Measurements from ENCODE around the gene NAIP.
"Not testable (repeated sequence)": the region's sequence is repeated elsewhere in the genome, so short reads cannot be mapped to it uniquely, and the experiment has no call there.

NAIP gene

GRCh38 chr5:71025289-71025953, at the start of gene NAIP:
Gene NAIP (minus strand): TSS chr5:71025339. CDS start chr5:71012915, 12,424 bp downstream.
- not testable (repeated sequence) for DNase-seq

GRCh38 chr5:71067262-71067928, 42.3 kb upstream of the NAIP start, which contains the start of gene GTF2H2:
Gene GTF2H2 (minus strand): TSS chr5:71067676. CDS start chr5:71062763, 4,913 bp downstream.
- DNase-seq: not testable (repeated sequence)

DNA sequence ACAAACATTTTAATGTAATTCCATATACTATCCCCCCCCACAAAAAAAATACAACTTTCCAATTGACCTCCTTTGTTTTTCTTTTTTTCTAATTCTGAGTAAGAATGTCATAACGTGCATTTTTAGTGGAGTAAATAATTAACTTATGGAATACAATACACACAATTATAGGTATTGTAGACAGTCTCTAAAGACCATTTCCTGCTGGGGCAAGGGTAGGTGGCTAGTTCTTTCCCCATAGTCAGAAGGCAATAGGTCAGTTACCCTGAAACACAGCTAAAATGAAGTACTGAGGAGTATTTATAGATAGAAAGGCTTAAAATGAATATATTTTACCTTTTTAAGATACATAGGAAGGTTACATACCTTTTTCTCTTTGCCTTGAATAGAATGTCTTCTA, 36.2 kb upstream of the NAIP start:
- DNase-seq: not testable (repeated sequence)

- DNase-seq: not testable (repeated sequence)
Observed at GRCh38 chr5:71059426-71059825, 34.3 kb upstream of the NAIP start.

GRCh38 chr5:71044808-71045207, 19.7 kb upstream of the NAIP start:
- not testable (repeated sequence) for DNase-seq

- not testable (repeated sequence) for DNase-seq
Observed at GRCh38 chr5:71044128-71044527, 19.0 kb upstream of the NAIP start.

GRCh38 chr5:71031046-71031776, 6.1 kb upstream of the NAIP start:
- DNase-seq: not testable (repeated sequence)

GRCh38 chr5:71020643-71021042, 4.5 kb downstream of the NAIP start:
- DNase-seq: not testable (repeated sequence)

DNA sequence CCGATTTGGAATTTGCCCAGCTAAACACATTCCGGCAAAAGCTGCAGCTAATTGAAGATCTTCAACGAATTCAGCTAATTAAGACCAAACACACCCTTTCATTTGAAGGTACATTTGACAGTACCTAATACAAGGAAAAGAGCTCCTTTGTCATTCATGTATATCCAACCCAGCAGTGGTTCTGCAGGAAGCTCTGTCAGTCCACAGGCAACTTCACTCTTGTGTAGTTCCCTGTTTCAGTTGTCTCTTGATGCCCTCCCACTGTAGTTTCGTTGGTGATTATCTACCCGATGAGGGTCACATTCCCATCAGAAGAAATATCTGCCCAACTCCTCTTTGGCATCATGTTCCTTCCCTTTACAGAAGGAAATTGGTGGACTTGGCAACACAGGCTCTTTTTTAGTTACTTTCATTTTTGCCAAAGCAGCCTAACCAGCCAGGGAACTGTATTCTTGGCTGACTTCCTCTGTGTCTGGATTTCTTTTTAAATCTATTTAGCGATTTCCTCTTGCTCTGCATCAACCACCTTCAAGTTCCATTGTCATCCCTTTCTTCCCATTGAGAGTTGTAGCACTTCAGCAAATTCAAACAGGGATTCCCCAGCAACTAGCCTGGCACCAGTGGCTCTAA, 6.6 kb downstream of the NAIP start:
- not testable (repeated sequence) for DNase-seq

DNA sequence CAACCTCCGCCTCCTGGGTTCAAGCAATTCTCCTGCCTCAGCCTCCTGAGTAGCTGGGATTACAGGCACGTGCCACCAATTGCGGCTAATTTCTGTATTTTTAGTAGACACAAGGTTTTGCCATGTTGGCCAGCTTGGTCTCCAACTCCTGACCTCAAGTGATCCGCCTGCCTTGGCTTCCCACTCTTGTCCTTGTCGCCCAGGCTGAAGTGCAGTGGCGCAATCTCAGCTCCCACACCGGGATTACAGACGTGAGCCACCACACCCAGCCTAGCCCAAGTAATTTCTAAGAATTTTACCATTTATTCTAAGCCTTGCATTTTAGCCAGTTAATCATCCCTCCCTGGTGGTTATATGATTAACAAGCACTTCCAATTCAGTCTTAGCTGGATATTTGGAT, 11.0 kb downstream of the NAIP start:
- DNase-seq: no peak

DNA sequence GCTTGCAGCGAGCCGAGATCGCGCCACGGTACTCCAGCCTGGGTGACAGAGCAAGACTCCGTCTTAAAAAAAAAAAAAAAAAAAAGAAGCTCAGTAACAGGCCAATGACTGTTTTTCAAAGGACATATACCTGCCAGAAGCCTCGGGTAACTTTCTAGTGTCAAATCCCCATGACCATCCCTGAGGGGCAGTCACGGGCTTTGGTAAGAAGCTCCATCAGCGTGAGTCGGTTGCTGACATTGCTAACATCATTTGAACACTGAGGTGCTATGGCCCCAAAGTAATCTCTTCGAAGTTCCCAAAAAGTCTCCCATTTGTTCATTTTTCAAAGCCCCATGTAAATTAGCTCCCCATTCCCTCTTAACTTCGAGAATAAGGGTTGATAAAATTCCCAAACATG, 11.6 kb downstream of the NAIP start:
- no peak for DNase-seq

GRCh38 chr5:71011194-71011792, 13.8 kb downstream of the NAIP start:
- no peak for DNase-seq

- DNase-seq: not testable (repeated sequence)
Observed at GRCh38 chr5:71006983-71007382, 18.2 kb downstream of the NAIP start.

DNA sequence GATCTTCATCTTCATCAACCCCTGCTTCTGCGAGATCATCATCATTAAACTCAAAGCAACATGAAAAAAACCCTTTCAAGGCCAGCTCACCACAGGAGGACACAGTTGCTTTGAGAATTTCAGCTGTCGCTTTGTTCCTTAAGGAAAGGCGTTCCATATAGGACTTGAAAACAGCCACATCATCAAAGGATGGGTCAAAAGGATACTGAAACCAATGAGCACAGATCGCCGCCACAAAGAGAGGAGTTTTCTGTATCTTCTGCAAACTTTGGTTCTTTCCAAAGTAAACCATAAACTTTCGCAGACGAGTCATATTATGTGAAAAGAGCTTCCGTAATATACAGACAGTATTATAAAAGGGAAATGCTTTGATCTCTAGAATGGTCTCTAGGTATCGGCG, 40.3 kb downstream of the NAIP start:
- DNase-seq: not testable (repeated sequence)

DNA sequence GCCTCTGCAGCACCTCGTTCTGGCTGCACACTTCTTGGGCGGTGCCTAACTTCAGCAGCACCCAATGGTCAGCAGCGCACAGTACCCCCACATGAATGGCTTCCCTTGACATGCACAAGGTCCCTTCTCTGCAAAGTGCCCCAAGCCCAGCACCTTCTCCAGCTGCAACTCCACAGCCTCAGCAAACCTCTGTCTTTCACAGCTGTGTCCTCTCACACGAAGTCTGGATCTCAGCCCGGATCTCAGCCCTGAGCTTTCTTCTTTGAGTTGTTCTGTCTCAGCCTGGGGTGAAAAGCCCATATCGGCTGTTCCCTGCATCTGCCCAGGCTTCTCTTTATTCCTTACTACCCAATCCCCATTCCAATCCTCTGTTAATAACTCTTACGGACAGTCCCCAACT, 57.9 kb downstream of the NAIP start:
- not testable (repeated sequence) for DNase-seq

GRCh38 chr5:70964531-70964930, 60.6 kb downstream of the NAIP start:
- not testable (repeated sequence) for DNase-seq

DNA sequence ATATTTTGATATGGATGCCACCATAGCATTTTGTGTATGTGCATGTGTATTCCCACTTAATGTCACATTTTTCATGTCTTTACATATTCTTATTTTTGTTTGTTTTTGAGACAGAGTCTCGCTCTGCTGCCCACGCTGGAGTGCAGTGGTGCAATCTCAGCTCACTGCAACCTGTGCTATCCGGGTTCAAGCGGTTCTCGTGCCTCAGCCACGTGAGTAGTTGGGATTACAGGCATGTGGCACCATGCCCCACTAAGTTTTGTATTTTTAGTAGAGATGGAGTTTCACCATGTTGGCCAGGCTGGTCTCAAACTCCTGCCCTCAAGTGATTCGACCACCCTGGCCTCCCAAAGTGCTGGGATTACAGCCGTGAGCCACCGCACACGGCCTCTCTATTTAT, 72.1 kb downstream of the NAIP start:
- DNase-seq: not testable (repeated sequence)

DNA sequence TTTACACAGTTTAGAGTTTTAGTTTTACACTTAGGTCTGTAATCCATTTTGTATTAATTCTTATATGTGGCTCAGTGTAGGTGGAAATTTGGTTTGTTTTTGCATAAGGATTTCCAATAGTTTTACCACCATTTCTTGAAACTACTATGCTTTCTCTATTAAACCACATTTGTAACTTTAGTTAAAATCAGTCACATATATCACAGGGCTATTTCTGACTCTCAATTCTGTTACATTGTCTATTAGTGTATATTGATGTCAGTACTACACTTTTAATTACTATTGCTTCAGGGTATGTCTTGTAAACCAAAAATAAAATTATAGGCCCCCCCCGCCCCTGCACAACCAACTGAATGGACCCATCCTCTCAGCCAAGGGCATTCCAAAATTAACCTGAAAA, 92.6 kb downstream of the NAIP start:
- DNase-seq: not testable (repeated sequence)

GRCh38 chr5:70931709-70932368, 93.3 kb downstream of the NAIP start:
- not testable (repeated sequence) for DNase-seq

GRCh38 chr5:70925211-70925562, 100.0 kb downstream of the NAIP start:
- DNase-seq: not testable (repeated sequence)

Measured in activated CD8-positive, alpha-beta memory T cell treated with anti-CD3 and anti-CD28 coated beads for 24 hours (primary cell).